GM12878 (cell line): ENCODE measurements around the gene SMOC1. TPM values are rescaled to one million over a fixed set of nuclear protein-coding genes. Genes with fewer than 3 reads are reported as not detected.

Experiments
- ATAC-seq: fragments of 200-7000 bp; cut with Tn5 transposase; 3 replicates; pipeline ENCODE4 v1.9.1; 2020; ENCODE audit warnings: mild to moderate bottlenecking, moderate library complexity
- BruUV-seq: library from RNA; stranded (reverse); fragments of 400-500 nt; replicated peaks from 2 replicates; lab custom pipeline; 2021; lab: Mats Ljungman, UMichigan
- CTCF ChIA-PET: fragments of 300-600 bp; sonication (Branson Sonifier 250); formaldehyde crosslinking; extraction: SDS; loops from one replicate; lab custom pipeline; 2021; ENCODE audit warnings: inconsistent platforms; lab: Yijun Ruan, JAX
- POLR2A ChIA-PET: fragments of 350-600 bp; formaldehyde crosslinking; extraction: SDS; loops from one replicate; lab custom pipeline; 2021; ENCODE audit warnings: inconsistent platforms; lab: Charles Lee
- RAD21 ChIA-PET: fragments of 300-600 bp; sonication (Branson Sonifier 250); formaldehyde crosslinking; loops from one replicate; lab custom pipeline; 2023; ENCODE audit warnings: antibody characterized with exemption; ENCODE audit not compliant: unreplicated experiment; lab: Charles Lee
- SMC1A ChIA-PET: fragments of 300-600 bp; sonication (Branson Sonifier 250); formaldehyde crosslinking; loops from one replicate; lab custom pipeline; 2023; ENCODE audit not compliant: unreplicated experiment, uncharacterized antibody; lab: Charles Lee
- DNase-seq: peaks from one replicate; pipeline ENCODE4 v3.0.0-alpha.2; 2011; ENCODE audit warnings: low read depth, low spot score
- FAIRE-seq: peaks from 3 replicates; lab custom pipeline; 2011; peaks lifted over from hg19 to GRCh38; lab: Jason Lieb, UNC
- H2AFZ ChIP-seq: 2 replicates; pipeline ENCODE4 v1.6.0; 2011; ENCODE audit warnings: low read depth, low read length, control low read depth; ENCODE audit not compliant: control insufficient read depth
- H3K27ac ChIP-seq: 2 replicates; pipeline ENCODE4 v1.5.1; 2011; ENCODE audit warnings: control low read depth; ENCODE audit not compliant: control insufficient read depth, insufficient read depth
- H3K27me3 ChIP-seq, 2 experiments: replicated peaks in 1 of 2; 2 replicates each; pipeline versions ENCODE4 v1.6.0 to v1.6.1; 2011; ENCODE audit warnings: low read length in 1 of 2; ENCODE audit not compliant: control insufficient read depth in 2 of 2, insufficient read depth in 2 of 2
- H3K36me3 ChIP-seq, 2 experiments: 2 replicates each; pipeline ENCODE4 v1.5.1; 2011; ENCODE audit warnings: low read length in 1 of 2; ENCODE audit not compliant: control insufficient read depth in 2 of 2, insufficient read depth in 2 of 2
- H3K4me1 ChIP-seq: 2 replicates; pipeline ENCODE4 v1.6.1; 2011; ENCODE audit warnings: mild to moderate bottlenecking, low read length, moderate library complexity, mixed read lengths; ENCODE audit not compliant: control insufficient read depth, insufficient read depth
- H3K4me2 ChIP-seq: 2 replicates; pipeline ENCODE4 v1.6.0; 2011; ENCODE audit warnings: control low read depth; ENCODE audit not compliant: control insufficient read depth, insufficient read depth
- H3K4me3 ChIP-seq: fragments of 200-600 bp; sonication (generic); 2 replicates; pipeline ENCODE4 v1.5.1; 2016
- H3K79me2 ChIP-seq: 2 replicates; pipeline ENCODE4 v1.6.0; 2011; ENCODE audit warnings: low read length; ENCODE audit not compliant: control insufficient read depth, insufficient read depth
- H3K9ac ChIP-seq: 2 replicates; pipeline ENCODE4 v1.8.0; 2011; ENCODE audit warnings: low read length, control low read depth, mixed read lengths; ENCODE audit not compliant: control insufficient read depth, insufficient read depth
- H3K9me3 ChIP-seq: replicated peaks from 3 replicates; pipeline ENCODE4 v1.5.1; 2011; ENCODE audit warnings: mild to moderate bottlenecking, low read length; ENCODE audit not compliant: control insufficient read depth, insufficient read depth
- H4K20me1 ChIP-seq: 2 replicates; pipeline ENCODE4 v1.6.0; 2011; ENCODE audit not compliant: control insufficient read depth, insufficient read depth
- CHD1 ChIP-seq: IDR thresholded peaks from 2 replicates; pipeline ENCODE4 v1.6.1; 2012; ENCODE audit warnings: low read depth, low read length, improper control_type of control experiment
- CREB1 ChIP-seq: IDR thresholded peaks from 2 replicates; pipeline ENCODE4 v1.6.1; 2012; ENCODE audit warnings: low read depth, mild to moderate bottlenecking, inconsistent platforms
- CREM ChIP-seq: IDR thresholded peaks from 2 replicates; pipeline ENCODE4 v1.6.1; 2014; ENCODE audit warnings: antibody characterized with exemption, low read depth
- KLF5 ChIP-seq: fragments of 450-650 bp; IDR thresholded peaks from 2 replicates; pipeline ENCODE4 v1.6.1; 2014; ENCODE audit warnings: mild to moderate bottlenecking; ENCODE audit not compliant: partially characterized antibody
- MTA3 ChIP-seq: IDR thresholded peaks from 2 replicates; pipeline ENCODE4 v1.6.1; 2012; ENCODE audit warnings: low read length, inconsistent platforms, borderline replicate concordance
- NFYB ChIP-seq: IDR thresholded peaks from 2 replicates; pipeline ENCODE4 v1.6.1; 2011; ENCODE audit warnings: low read depth, mild to moderate bottlenecking, low read length, improper control_type of control experiment, moderate library complexity; ENCODE audit not compliant: insufficient read depth
- NRF1 ChIP-seq: conservative IDR thresholded peaks from 2 replicates; pipeline ENCODE4 v1.6.1; 2011; ENCODE audit warnings: mild to moderate bottlenecking, low read depth, low read length, improper control_type of control experiment
- PAX8 ChIP-seq: fragments of 450-650 bp; IDR thresholded peaks from 2 replicates; pipeline ENCODE4 v1.6.1; 2017; ENCODE audit warnings: mild to moderate bottlenecking, moderate library complexity
- RBBP5 ChIP-seq: fragments of 200-600 bp; sonication (generic); conservative IDR thresholded peaks from 2 replicates; pipeline ENCODE4 v1.6.1; 2016
- WGBS: methylation state at CpG from one replicate; pipeline ENCODE4 v1.1.6; 2016; ENCODE audit warnings: low lambda C conversion rate; ENCODE audit not compliant: insufficient replicate concordance, insufficient coverage; ENCODE audit errors: missing lambda C conversion rate; 5-methylcytosine and 5-hydroxymethylcytosine counted together
- in situ Hi-C: fragments of 300-500 bp; cut with MboI; formaldehyde crosslinking; loops from 9 replicates; pipeline ENCODE4 v1.14.3; 2018; ENCODE audit warnings: mixed read lengths
- intact Hi-C: fragments of 100-400 bp; cut with micrococcal nuclease; formaldehyde crosslinking; loops from one replicate; pipeline ENCODE4 v1.14.2; 2022; ENCODE audit not compliant: unreplicated experiment
- polyA plus RNA-seq, 11 experiments: library from polyadenylated mRNA; depleted of rRNA in 4 of 11; unstranded in 6 of 11; stranded (reverse) in 5 of 11; fragments of >200 nt; fragmentation: Nextera tagmentation in 4 of 11; fragmentation: Illumina TruSeq in 1 of 11; extraction: Ambion mirVana in 4 of 11; extraction: Trizol in 1 of 11; gene quantifications; 1 replicate in 1 of 11; 2 replicates in 10 of 11; pipeline versions ENCODE4 v1.2.1 to v1.2.3, GENCODE V29; 2011 to 2016; ENCODE audit warnings: inconsistent platforms in 2 of 11, missing spikeins in 2 of 11, low read depth in 1 of 11
- total RNA-seq, 4 experiments: library from RNA; depleted of rRNA in 3 of 4; stranded (reverse); fragments of >200 nt in 3 of 4; fragmentation: Illumina TruSeq in 1 of 4; extraction: Trizol in 1 of 4; gene quantifications; 2 replicates each; pipeline versions ENCODE4 v1.2.1 to v1.2.3, GENCODE V29; 2013 to 2021
- TF ChIP-seq, protein P1 (sequence below): IDR thresholded peaks from 2 replicates; pipeline ENCODE4 v1.6.1; 2012; ENCODE audit warnings: mild to moderate bottlenecking, low read depth, low read length
- TF ChIP-seq, protein P2 (sequence below): IDR thresholded peaks from 2 replicates; pipeline ENCODE4 v1.6.1; 2011; ENCODE audit warnings: borderline replicate concordance, low read depth, mild to moderate bottlenecking, moderate library complexity, low read length; ENCODE audit not compliant: insufficient read depth, poor library complexity, severe bottlenecking

The SMOC1 gene
- total and polyA plus RNA-seq, 10 of the 15 experiments (the other 5 are each of a cell fraction or from before 2014, with no cell fraction given) = 0.03 to 0.26 (median 0.14) TPM; not detected in 7

GRCh38 chr14:69844171-69844570, 35.0 kb upstream of the SMOC1 start:
- Histone ChIP-seq H3K9me3 (no peaks in the 10 kb centered on the region), H3K4me1 (no peaks in the 10 kb centered on the region), H3K27ac (no peak overlapping the region), H3K79me2 (no peaks in the 10 kb centered on the region), H4K20me1 (no peaks in the 10 kb centered on the region), H3K9ac (no peak overlapping the region), H3K4me2 (no peak overlapping the region), H3K4me3 (no peak overlapping the region), H3K36me3 (no peaks in the 10 kb centered on the region), H3K27me3 (peaks cover 3 to 7% of the 10 kb centered on the region in 2 experiments), H2AFZ (no peak overlapping the region)
- RAD21 ChIA-PET = no interaction called here
- ATAC-seq (no peak), DNase-seq (no peak), FAIRE-seq (no peak)
- TF ChIP-seq, protein P1, sequence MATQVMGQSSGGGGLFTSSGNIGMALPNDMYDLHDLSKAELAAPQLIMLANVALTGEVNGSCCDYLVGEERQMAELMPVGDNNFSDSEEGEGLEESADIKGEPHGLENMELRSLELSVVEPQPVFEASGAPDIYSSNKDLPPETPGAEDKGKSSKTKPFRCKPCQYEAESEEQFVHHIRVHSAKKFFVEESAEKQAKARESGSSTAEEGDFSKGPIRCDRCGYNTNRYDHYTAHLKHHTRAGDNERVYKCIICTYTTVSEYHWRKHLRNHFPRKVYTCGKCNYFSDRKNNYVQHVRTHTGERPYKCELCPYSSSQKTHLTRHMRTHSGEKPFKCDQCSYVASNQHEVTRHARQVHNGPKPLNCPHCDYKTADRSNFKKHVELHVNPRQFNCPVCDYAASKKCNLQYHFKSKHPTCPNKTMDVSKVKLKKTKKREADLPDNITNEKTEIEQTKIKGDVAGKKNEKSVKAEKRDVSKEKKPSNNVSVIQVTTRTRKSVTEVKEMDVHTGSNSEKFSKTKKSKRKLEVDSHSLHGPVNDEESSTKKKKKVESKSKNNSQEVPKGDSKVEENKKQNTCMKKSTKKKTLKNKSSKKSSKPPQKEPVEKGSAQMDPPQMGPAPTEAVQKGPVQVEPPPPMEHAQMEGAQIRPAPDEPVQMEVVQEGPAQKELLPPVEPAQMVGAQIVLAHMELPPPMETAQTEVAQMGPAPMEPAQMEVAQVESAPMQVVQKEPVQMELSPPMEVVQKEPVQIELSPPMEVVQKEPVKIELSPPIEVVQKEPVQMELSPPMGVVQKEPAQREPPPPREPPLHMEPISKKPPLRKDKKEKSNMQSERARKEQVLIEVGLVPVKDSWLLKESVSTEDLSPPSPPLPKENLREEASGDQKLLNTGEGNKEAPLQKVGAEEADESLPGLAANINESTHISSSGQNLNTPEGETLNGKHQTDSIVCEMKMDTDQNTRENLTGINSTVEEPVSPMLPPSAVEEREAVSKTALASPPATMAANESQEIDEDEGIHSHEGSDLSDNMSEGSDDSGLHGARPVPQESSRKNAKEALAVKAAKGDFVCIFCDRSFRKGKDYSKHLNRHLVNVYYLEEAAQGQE = no peak
- TF ChIP-seq PAX8 (no peak), NFYB (no peak), KLF5 (no peak), MTA3 (no peak), RBBP5 (no peak), CREM (no peak), CREB1 (no peak), CHD1 (no peak), NRF1 (no peak)
- TF ChIP-seq, protein P2, sequence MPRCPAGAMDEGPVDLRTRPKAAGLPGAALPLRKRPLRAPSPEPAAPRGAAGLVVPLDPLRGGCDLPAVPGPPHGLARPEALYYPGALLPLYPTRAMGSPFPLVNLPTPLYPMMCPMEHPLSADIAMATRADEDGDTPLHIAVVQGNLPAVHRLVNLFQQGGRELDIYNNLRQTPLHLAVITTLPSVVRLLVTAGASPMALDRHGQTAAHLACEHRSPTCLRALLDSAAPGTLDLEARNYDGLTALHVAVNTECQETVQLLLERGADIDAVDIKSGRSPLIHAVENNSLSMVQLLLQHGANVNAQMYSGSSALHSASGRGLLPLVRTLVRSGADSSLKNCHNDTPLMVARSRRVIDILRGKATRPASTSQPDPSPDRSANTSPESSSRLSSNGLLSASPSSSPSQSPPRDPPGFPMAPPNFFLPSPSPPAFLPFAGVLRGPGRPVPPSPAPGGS = no peak
- BruUV-seq = no TSS peak
- SMC1A ChIA-PET = no interaction called here
- WGBS = 79% methylated on average over 2 of the region's 2 CpGs
- in situ Hi-C loops (no loop called here), intact Hi-C loops (no loop called here)
- POLR2A ChIA-PET = interaction anchor here (0.6 kb wide), 1 partner anchor 550 kb away, joined by 6 read pairs; no protein-coding TSS in a partner anchor
- CTCF ChIA-PET = no interaction called here
